ENCODE results near the gene MRO. TPM values are rescaled to one million over a fixed set of nuclear protein-coding genes. Genes with fewer than 3 reads are reported as not detected.
A peak's percentile ranks its signal among the peaks of the same experiment; 100 is the strongest.
"Not testable (repeated sequence)": the region's sequence is repeated elsewhere in the genome, so short reads cannot be mapped to it uniquely, and the experiment has no call there.

The MRO gene
- total RNA-seq = not detected

GRCh38 chr18:50819728-50820378, at the start of gene MRO:
TSS of gene MRO (minus strand) at chr18:50820016. CDS start at chr18:50809400, 10,616 bp downstream.
- H3K27me3 Mint-ChIP-seq = peaks cover 15% of the 10 kb centered on the region
- H3K36me3 Mint-ChIP-seq (ENCODE audit: low read depth) = no peaks in the 10 kb centered on the region
- peak; percentile 98 for ATAC-seq (replicated peaks)
- H3K4me3 Mint-ChIP-seq = no peak within 1 kb of the TSS
- H3K9me3 Mint-ChIP-seq = no peaks in the 10 kb centered on the region
- H3K4me1 Mint-ChIP-seq = no peaks in the 10 kb centered on the region
- H3K27ac Mint-ChIP-seq = no peak within 1 kb of the TSS

GRCh38 chr18:50869150-50869549, 49.3 kb upstream of the MRO start:
- H3K27ac Mint-ChIP-seq = no peak overlapping the region
- H3K27me3 Mint-ChIP-seq = no peaks in the 10 kb centered on the region
- H3K36me3 Mint-ChIP-seq (ENCODE audit: low read depth) = no peaks in the 10 kb centered on the region
- ATAC-seq (replicated peaks) = no peak
- H3K4me3 Mint-ChIP-seq = no peak overlapping the region
- H3K4me1 Mint-ChIP-seq = no peaks in the 10 kb centered on the region
- H3K9me3 Mint-ChIP-seq = no peaks in the 10 kb centered on the region

DNA sequence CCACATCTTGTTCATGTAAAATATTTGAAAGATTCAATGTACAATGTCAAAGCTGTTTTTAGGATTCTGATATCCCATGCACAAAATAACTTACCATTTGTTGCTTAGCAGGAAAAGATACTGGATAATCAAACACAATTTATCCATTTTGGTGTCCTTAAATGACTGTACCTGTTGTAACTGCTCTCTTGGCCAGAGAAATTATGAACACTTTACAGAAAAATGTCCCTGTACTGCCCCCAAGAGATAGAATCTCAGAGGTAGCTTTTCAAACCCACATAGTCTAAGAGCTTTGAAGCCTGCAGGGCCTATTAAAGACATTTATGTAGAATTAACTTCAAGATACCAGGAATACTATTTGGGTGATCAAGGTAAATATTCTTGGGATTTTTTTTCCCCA, 46.9 kb upstream of the MRO start:
- no peak overlapping the region for H3K27ac Mint-ChIP-seq

DNA sequence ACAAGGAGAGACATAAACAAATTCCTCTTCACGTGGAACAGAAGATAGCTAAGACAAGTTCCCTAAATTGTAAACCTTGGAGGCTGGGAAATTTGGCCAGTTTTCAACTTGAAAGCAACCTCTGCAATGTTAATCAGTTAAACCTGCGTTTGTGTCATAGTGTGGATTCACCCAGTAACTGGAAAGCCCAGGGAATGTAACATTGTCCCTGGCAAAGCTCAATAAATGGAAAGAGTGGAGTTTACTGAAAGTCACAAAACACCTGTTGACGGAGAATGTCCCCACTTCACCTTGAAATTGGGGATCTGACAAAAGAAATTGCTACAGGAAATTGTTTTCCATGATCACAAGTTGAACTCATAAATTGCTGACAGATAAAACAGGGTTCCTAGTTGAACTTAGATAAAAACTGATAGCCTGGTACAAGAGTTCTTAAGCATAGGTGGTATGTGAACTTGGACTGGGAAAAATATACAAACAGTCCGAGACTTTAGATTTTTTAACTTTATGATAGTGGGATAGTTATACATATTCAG, 44.1 kb upstream of the MRO start:
- no peak overlapping the region for H3K4me3 Mint-ChIP-seq
- H3K27me3 Mint-ChIP-seq = no peaks in the 10 kb centered on the region
- no peaks in the 10 kb centered on the region for H3K36me3 Mint-ChIP-seq (ENCODE audit: low read depth)
- H3K4me1 Mint-ChIP-seq = no peaks in the 10 kb centered on the region
- no peak for ATAC-seq (replicated peaks)
- no peak overlapping the region for H3K27ac Mint-ChIP-seq
- no peaks in the 10 kb centered on the region for H3K9me3 Mint-ChIP-seq

More for the DNA sequence above, 46.9 kb upstream of the MRO start:
- H3K4me1 Mint-ChIP-seq = no peaks in the 10 kb centered on the region
- ATAC-seq (replicated peaks) = no peak
- no peak overlapping the region for H3K4me3 Mint-ChIP-seq
- H3K36me3 Mint-ChIP-seq (ENCODE audit: low read depth) = no peaks in the 10 kb centered on the region
- no peaks in the 10 kb centered on the region for H3K9me3 Mint-ChIP-seq
- H3K27me3 Mint-ChIP-seq = no peaks in the 10 kb centered on the region

- no peaks in the 10 kb centered on the region for H3K36me3 Mint-ChIP-seq (ENCODE audit: low read depth)
- ATAC-seq (replicated peaks) = no peak
- no peaks in the 10 kb centered on the region for H3K4me1 Mint-ChIP-seq
- no peak overlapping the region for H3K27ac Mint-ChIP-seq
- no peak overlapping the region for H3K4me3 Mint-ChIP-seq
- no peaks in the 10 kb centered on the region for H3K27me3 Mint-ChIP-seq
- no peaks in the 10 kb centered on the region for H3K9me3 Mint-ChIP-seq
Observed at GRCh38 chr18:50862401-50862800, 42.6 kb upstream of the MRO start.

GRCh38 chr18:50861617-50862016, 41.8 kb upstream of the MRO start:
- no peaks in the 10 kb centered on the region for H3K36me3 Mint-ChIP-seq (ENCODE audit: low read depth)
- no peaks in the 10 kb centered on the region for H3K4me1 Mint-ChIP-seq
- no peaks in the 10 kb centered on the region for H3K27me3 Mint-ChIP-seq
- H3K27ac Mint-ChIP-seq = no peak overlapping the region
- no peak for ATAC-seq (replicated peaks)
- H3K4me3 Mint-ChIP-seq = no peak overlapping the region
- H3K9me3 Mint-ChIP-seq = no peaks in the 10 kb centered on the region

GRCh38 chr18:50859793-50860555, 40.2 kb upstream of the MRO start:
- no peaks in the 10 kb centered on the region for H3K36me3 Mint-ChIP-seq (ENCODE audit: low read depth)
- H3K4me1 Mint-ChIP-seq = no peaks in the 10 kb centered on the region
- no peaks in the 10 kb centered on the region for H3K9me3 Mint-ChIP-seq
- no peaks in the 10 kb centered on the region for H3K27me3 Mint-ChIP-seq
- no peak overlapping the region for H3K27ac Mint-ChIP-seq
- no peak for ATAC-seq (replicated peaks)
- no peak overlapping the region for H3K4me3 Mint-ChIP-seq

- no peak for ATAC-seq (replicated peaks)
- H3K4me3 Mint-ChIP-seq = no peak overlapping the region
- peak overlapping the region; percentile 10 for H3K27ac Mint-ChIP-seq
- H3K4me1 Mint-ChIP-seq = no peaks in the 10 kb centered on the region
- peaks cover 4% of the 10 kb centered on the region for H3K9me3 Mint-ChIP-seq
- no peaks in the 10 kb centered on the region for H3K36me3 Mint-ChIP-seq (ENCODE audit: low read depth)
- peaks cover 3% of the 10 kb centered on the region for H3K27me3 Mint-ChIP-seq
Observed at GRCh38 chr18:50857694-50858093, 37.9 kb upstream of the MRO start.

- not testable (repeated sequence) for H3K36me3 Mint-ChIP-seq (ENCODE audit: low read depth); H3K4me3 Mint-ChIP-seq; H3K27me3 Mint-ChIP-seq; H3K4me1 Mint-ChIP-seq; H3K9me3 Mint-ChIP-seq; ATAC-seq (replicated peaks)
- peak overlapping the region; percentile 10 for H3K27ac Mint-ChIP-seq
Observed at GRCh38 chr18:50857166-50857565, 37.4 kb upstream of the MRO start.

DNA sequence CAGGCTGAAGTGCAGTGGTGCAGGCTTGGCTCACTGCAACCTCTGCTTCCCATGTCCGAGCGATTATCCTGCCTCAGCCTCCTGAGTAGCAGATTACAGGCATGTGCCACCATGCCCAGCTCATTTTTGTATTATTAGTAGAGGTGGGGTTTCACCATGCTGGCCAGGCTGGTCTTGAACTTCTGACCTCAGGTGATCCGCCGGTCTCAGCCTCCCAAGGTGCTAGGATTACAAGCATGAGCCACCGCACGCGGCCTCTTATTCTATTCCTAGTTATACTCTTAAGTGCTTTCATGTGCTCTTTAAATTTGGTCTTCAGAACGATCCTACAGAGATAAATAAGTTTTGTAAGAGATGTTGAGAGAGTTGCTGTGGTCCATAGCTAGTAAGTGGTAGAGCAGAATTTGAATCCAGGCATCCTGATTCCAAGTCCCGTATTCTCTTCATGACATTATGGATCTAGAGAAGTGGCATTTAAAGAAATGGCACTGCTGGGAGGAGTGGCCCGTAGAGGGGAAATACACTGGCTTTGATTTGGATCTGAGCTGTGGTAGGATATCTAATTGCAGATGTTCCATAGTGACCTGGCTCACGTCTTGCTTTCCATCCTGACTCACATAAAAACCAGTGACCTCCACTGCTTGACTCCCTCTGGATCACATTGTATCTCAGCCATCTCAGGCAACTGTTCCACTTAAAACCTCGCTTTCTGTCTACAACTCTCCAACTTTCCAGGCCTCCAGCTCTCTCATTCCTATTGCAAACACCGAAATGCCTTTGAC, 36.4 kb upstream of the MRO start:
- H3K27ac Mint-ChIP-seq = no peak overlapping the region
- no peak overlapping the region for H3K4me3 Mint-ChIP-seq
- H3K4me1 Mint-ChIP-seq = no peaks in the 10 kb centered on the region
- H3K27me3 Mint-ChIP-seq = peaks cover 3% of the 10 kb centered on the region
- peaks cover 4% of the 10 kb centered on the region for H3K9me3 Mint-ChIP-seq
- no peak for ATAC-seq (replicated peaks)
- no peaks in the 10 kb centered on the region for H3K36me3 Mint-ChIP-seq (ENCODE audit: low read depth)

- Mint-ChIP-seq H3K9me3 (peaks cover 4% of the 10 kb centered on the region), H3K4me3 (no peak overlapping the region), H3K4me1 (no peaks in the 10 kb centered on the region), H3K36me3 (ENCODE audit: low read depth) (no peaks in the 10 kb centered on the region), H3K27ac (no peak overlapping the region), H3K27me3 (peaks cover 7% of the 10 kb centered on the region)
- ATAC-seq (replicated peaks) = no peak
Observed at GRCh38 chr18:50853863-50854271, 34.1 kb upstream of the MRO start.

- Mint-ChIP-seq H3K9me3 (peaks cover 4% of the 10 kb centered on the region), H3K4me1 (peaks cover 10% of the 10 kb centered on the region), H3K36me3 (ENCODE audit: low read depth) (no peaks in the 10 kb centered on the region), H3K4me3 (no peak overlapping the region), H3K27me3 (peaks cover 10% of the 10 kb centered on the region), H3K27ac (no peak overlapping the region)
- ATAC-seq (replicated peaks) = no peak
Observed at GRCh38 chr18:50850307-50851065, 30.7 kb upstream of the MRO start.

DNA sequence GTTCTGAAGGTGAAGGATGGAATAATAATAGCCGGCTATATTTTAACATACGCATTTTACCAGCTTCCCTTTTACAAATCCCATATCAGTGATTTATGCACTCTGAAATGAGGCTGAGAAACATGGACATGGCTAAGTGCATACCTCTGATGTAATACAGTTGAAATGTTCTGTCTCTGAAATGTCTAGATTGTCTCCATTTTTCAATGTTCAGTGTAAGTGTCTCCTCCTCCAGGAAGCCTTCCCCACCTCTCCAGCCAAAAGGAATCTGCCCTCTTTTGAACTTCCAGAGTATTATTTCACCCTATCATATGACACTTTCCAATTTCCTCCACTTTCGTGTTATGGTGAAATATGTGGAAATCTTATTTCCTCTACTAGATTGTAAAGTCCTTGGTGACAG, 29.6 kb upstream of the MRO start:
- Mint-ChIP-seq H3K4me1 (peaks cover 10% of the 10 kb centered on the region), H3K36me3 (ENCODE audit: low read depth) (no peaks in the 10 kb centered on the region), H3K27ac (no peak overlapping the region), H3K27me3 (peaks cover 10% of the 10 kb centered on the region), H3K9me3 (peaks cover 4% of the 10 kb centered on the region), H3K4me3 (no peak overlapping the region)
- no peak for ATAC-seq (replicated peaks)

DNA sequence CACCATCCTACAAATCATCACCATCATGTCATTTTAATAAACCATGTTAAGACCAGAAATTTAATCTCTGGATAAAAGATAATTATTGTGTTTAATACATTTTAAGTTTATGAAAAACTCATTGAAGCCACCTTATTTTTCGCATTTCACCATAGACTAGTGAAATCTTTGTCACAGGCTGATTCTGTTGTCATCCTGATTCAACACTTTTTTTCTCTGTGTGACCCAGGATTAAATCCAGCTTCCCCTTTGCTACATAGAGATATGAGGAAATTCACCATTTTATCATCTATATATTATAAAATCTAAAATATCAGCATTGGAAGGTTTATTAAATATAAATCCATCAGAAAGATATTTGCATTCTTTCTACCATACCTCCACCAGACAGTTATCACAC, 29.2 kb upstream of the MRO start:
- no peak overlapping the region for H3K4me3 Mint-ChIP-seq
- peaks cover 10% of the 10 kb centered on the region for H3K4me1 Mint-ChIP-seq
- no peaks in the 10 kb centered on the region for H3K36me3 Mint-ChIP-seq (ENCODE audit: low read depth)
- H3K9me3 Mint-ChIP-seq = peaks cover 3% of the 10 kb centered on the region
- H3K27ac Mint-ChIP-seq = no peak overlapping the region
- H3K27me3 Mint-ChIP-seq = peaks cover 10% of the 10 kb centered on the region
- ATAC-seq (replicated peaks) = no peak

Data from activated T-helper 17 cell treated with anti-CD3 and anti-CD28 coated beads, Interleukin-2, amount 50 U/mL, for 72 hours (primary cell).